GM13977 (cell line): ENCODE data around the gene SEC23A.

Experiments used
- DNase-seq: peaks from one replicate; pipeline ENCODE4 v3.0.0; 2012; ENCODE audit warnings: low spot score
- in situ Hi-C: fragments of 300-500 bp; cut with MboI; formaldehyde crosslinking; loops from one replicate; pipeline ENCODE4 v1.12.0; 2022; ENCODE audit warnings: low sequenced_read_pairs, low pct_unique_long_range_greater_than_20kb, mixed read lengths, inconsistent platforms; ENCODE audit not compliant: unreplicated experiment
- TF ChIP-seq, protein P1 (sequence below): IDR thresholded peaks from 2 replicates; pipeline ENCODE4 v1.5.1; 2012; ENCODE audit warnings: mild to moderate bottlenecking, control low read depth; ENCODE audit not compliant: insufficient read depth; ENCODE audit errors: extremely low read depth, missing control alignments

Gene SEC23A

GRCh38 chr14:38989922-38990546, 113.0 kb downstream of the SEC23A start:
- no peak for DNase-seq
- in situ Hi-C loops = no loop called here
- TF ChIP-seq, protein P1, sequence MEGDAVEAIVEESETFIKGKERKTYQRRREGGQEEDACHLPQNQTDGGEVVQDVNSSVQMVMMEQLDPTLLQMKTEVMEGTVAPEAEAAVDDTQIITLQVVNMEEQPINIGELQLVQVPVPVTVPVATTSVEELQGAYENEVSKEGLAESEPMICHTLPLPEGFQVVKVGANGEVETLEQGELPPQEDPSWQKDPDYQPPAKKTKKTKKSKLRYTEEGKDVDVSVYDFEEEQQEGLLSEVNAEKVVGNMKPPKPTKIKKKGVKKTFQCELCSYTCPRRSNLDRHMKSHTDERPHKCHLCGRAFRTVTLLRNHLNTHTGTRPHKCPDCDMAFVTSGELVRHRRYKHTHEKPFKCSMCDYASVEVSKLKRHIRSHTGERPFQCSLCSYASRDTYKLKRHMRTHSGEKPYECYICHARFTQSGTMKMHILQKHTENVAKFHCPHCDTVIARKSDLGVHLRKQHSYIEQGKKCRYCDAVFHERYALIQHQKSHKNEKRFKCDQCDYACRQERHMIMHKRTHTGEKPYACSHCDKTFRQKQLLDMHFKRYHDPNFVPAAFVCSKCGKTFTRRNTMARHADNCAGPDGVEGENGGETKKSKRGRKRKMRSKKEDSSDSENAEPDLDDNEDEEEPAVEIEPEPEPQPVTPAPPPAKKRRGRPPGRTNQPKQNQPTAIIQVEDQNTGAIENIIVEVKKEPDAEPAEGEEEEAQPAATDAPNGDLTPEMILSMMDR = no peak

DNA sequence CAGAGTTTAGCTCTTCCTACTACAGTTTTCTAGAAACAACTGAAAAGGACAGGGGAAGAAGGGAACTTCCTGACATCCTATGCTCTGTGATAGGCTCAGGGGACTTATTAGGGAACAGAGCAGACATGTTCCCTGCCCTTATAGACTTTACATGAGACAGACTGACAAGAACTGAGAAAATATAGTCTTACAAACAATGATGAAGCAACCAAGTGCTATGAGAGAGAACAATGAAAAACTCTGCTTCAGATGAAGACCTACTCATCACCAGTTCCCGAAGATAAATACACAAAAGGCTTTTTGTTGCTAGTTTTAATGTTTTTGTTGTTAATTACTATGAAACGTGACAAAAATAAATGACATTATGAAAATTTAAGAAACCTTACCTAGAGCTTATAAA, 115.3 kb downstream of the SEC23A start:
- in situ Hi-C loops = no loop called here
- TF ChIP-seq, protein P1 = no peak
- DNase-seq = no peak

DNA sequence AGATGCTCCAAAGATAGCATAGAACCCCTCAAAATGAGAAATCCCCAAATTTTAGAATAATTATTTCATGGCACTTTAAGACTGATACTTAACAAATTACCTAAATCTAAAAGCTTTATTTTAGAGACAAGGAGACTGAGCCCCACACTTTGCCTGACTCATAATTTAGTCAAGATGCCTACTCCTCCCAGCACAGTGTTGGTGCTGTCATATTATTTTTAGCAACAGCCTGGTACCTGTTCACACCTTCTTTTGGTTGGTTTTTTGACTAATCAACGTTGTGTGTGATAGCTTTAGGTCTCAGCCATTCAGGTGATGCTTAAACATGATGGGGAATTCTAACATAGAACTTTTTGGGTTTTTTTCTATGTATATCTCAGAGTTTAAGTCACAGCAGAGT, 120.2 kb downstream of the SEC23A start:
- in situ Hi-C loops = no loop called here
- DNase-seq = no peak
- TF ChIP-seq, protein P1 = no peak

DNA sequence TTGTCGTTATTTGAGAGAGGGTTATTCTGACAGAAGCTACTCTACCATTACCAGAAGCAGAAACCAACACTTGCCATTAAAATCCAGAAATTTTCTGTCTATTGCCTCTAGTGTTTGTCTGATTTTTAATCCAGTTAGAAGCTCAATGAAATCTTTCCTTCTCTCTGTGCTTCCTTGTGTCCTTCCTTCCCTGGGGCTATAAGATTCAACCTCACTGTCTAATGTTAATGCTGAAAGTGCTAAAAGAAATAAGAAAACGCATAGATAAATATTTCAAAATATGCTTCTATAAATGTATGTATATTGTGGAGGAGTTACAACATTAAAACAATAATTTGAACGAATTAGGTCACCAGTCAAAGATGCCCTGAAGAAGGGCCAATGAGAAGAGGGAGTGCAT, 120.8 kb downstream of the SEC23A start:
- TF ChIP-seq, protein P1 = no peak
- in situ Hi-C loops = no loop called here
- no peak for DNase-seq
